Neuron (in vitro differentiated cells): ENCODE data around the gene MGAT5.

Experiments used
- H2AFZ ChIP-seq: one replicate; pipeline ENCODE4 v1.6.1; 2013; ENCODE audit warnings: low read depth, mild to moderate bottlenecking, inconsistent platforms, low read length, moderate library complexity
- H3K27me3 ChIP-seq: one replicate; pipeline ENCODE4 v1.6.1; 2013; ENCODE audit warnings: low read length; ENCODE audit not compliant: insufficient read depth
- H3K36me3 ChIP-seq: one replicate; pipeline ENCODE4 v1.6.1; 2013; ENCODE audit warnings: low read length; ENCODE audit not compliant: insufficient read depth
- H3K4me1 ChIP-seq: one replicate; pipeline ENCODE4 v1.6.1; 2013; ENCODE audit warnings: low read length; ENCODE audit not compliant: insufficient read depth
- H3K4me3 ChIP-seq: 2 replicates; pipeline ENCODE4 v1.5.1; 2013; ENCODE audit warnings: mild to moderate bottlenecking, low read length, moderate library complexity
- H3K9me3 ChIP-seq: one replicate; pipeline ENCODE4 v1.6.1; 2013; ENCODE audit warnings: low read length

The MGAT5 gene

DNA sequence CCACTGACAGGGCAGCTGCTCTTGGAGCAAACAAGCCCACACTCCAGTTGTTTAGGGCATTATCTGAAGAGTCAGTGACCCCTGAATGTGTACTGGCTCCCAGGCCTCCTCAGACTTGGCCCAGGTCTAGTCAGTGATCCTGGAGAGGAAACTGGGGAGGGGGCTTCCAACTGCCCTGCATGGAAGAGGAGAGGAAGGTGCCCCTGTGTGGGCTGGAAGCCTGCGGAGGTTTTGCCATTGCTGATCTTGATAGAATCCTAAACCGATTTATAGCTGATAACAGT lies 197.4 kb downstream of the MGAT5 start:
- Histone ChIP-seq H3K36me3 (no peaks in the 10 kb centered on the region), H3K9me3 (no peaks in the 10 kb centered on the region), H2AFZ (no peak overlapping the region), H3K4me3 (no peak overlapping the region), H3K4me1 (no peaks in the 10 kb centered on the region), H3K27me3 (no peaks in the 10 kb centered on the region)

DNA sequence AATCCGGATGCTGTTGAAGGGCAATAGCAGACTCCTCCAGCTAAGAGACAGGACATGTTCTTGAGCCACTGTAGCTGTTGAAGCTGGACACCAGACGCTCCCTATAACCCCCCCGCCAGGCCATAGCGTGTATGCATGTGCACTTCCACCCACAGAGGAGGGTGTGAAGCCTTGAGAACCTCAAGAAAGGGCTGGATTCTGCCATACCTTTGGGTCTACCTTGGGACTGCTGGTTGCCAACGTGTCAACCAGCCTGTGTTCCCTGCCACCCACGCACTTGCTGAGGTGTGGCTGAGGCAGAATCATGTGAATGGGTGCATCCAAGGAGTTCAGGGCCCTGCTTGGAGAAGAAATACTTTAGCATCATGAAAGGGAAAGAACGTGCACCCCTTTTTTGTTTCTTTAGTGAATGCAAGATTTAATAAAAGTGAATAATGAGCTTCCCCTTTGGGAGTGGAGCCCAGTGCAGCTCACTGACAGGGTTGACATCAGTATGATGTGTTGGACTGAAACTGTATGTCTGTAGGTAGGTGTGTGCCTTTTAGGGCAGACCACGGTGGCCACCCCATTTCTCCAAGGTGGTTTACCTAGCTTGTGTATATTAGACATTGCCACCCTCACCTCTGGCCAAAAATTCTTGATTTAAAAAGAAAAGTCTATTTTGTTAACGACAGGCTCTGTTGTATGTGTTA lies 198.3 kb downstream of the MGAT5 start:
- H3K9me3 ChIP-seq, result no peaks in the 10 kb centered on the region
- no peak overlapping the region for H2AFZ ChIP-seq
- no peaks in the 10 kb centered on the region for H3K36me3 ChIP-seq
- no peaks in the 10 kb centered on the region for H3K27me3 ChIP-seq
- no peaks in the 10 kb centered on the region for H3K4me1 ChIP-seq
- no peak overlapping the region for H3K4me3 ChIP-seq

DNA sequence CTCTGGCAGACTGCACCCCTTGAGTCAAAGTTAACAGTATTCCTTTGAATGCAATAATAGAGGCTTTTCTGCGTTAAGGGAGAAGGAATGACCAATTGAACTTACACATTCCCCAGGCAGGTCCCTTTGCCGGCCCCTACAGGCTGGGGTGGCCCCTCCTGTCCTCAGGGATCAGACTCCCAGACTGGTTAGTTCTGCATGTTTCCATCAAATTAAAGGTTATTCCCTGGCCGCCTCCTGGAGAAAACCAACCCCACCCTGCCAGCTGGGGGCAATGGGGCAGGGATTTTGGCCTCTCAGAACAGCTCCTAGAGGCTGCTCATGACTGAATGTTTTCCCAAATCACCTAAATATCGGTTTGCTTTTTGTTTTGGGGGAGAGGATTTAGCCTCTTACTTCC lies 199.6 kb downstream of the MGAT5 start:
- H3K4me3 ChIP-seq, result no peak overlapping the region
- H3K4me1 ChIP-seq, result no peaks in the 10 kb centered on the region
- no peaks in the 10 kb centered on the region for H3K27me3 ChIP-seq
- no peaks in the 10 kb centered on the region for H3K36me3 ChIP-seq
- H3K9me3 ChIP-seq, result no peaks in the 10 kb centered on the region
- no peak overlapping the region for H2AFZ ChIP-seq

DNA sequence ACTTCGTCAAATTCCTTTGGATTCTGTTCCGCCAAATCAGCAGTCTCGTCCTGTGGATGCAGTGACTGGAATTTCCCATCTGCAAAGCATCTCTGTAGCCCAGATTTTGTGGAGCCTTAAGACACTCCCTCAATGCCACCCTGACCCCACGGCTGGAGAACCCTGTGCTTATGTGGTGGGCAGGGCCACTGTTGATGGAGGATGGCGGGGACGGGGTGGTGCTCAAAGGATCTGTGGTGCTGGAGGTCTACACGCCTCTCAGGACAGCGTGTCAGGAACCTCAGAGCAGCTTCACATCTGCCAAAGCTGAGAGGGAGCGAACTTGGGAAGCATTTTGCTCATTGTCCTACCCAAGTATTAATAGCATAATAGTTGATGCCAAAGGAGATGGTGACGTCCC lies 200.1 kb downstream of the MGAT5 start:
- no peaks in the 10 kb centered on the region for H3K27me3 ChIP-seq
- no peak overlapping the region for H2AFZ ChIP-seq
- no peak overlapping the region for H3K4me3 ChIP-seq
- H3K4me1 ChIP-seq, result no peaks in the 10 kb centered on the region
- no peaks in the 10 kb centered on the region for H3K9me3 ChIP-seq
- H3K36me3 ChIP-seq, result no peaks in the 10 kb centered on the region

DNA sequence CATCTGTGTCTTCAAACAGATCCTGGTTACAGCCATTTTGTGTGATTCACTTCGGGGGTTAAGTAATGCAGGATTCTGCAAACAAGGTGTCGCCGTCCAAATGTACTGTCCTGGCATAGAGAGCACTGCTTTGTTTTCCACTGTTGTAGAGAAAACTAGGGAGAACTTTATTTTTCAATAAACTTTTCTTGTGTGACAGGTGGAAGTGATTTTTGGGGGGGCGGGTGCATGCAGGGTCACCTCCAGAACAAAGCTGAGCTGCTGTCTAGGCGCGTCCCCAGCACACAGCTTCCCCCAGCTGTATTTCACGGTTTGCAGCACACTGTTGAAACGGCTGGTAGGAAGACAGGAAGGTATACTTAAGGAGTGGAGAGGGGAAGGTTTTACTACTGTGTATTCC lies 200.6 kb downstream of the MGAT5 start:
- no peak overlapping the region for H3K4me3 ChIP-seq
- H3K4me1 ChIP-seq, result no peaks in the 10 kb centered on the region
- H3K36me3 ChIP-seq, result no peaks in the 10 kb centered on the region
- H2AFZ ChIP-seq, result no peak overlapping the region
- no peaks in the 10 kb centered on the region for H3K27me3 ChIP-seq
- H3K9me3 ChIP-seq, result no peaks in the 10 kb centered on the region

DNA sequence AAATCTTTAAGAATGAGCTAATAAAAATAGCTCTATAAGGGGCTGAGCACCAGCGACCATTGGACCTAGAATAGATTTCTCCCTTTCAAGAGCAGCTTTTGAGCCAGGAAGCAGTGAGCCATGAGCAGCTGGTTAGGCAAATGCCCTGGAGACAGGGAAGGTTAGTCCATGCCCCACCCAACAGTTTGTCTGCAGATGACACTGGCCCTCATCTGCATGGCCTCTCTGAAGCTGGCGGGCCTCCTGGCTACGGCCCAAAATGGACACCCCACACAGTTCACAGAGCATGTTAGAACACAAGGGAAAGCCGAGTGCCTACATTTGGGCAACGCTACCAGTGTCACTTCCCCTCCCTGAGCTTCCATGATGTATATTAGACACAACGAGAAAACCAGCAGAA lies 201.1 kb downstream of the MGAT5 start:
- Histone ChIP-seq H3K36me3 (no peaks in the 10 kb centered on the region), H2AFZ (no peak overlapping the region), H3K4me1 (no peaks in the 10 kb centered on the region), H3K9me3 (no peaks in the 10 kb centered on the region), H3K4me3 (no peak overlapping the region), H3K27me3 (no peaks in the 10 kb centered on the region)

DNA sequence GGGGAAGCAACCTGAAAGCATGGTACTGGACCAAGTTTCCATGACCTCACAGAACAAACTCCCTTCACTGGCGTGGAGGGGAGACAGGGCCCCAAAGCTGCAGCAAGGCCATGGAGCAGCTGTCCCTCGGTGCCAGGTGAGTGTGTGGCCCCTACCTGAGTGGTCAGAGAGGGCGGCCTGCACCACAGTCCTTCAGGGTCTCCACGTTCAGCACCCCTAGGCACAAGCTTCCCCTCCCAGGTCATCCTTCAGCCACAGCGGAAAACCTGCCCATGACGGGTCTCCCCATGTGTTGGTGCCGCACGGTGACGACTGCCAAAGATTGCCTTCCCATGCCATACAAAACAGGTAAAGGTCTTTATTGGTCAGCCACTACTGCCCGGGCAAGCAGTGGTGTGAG lies 201.6 kb downstream of the MGAT5 start:
- Histone ChIP-seq H3K9me3 (no peaks in the 10 kb centered on the region), H3K27me3 (no peaks in the 10 kb centered on the region), H3K4me1 (no peaks in the 10 kb centered on the region), H3K36me3 (no peaks in the 10 kb centered on the region), H2AFZ (no peak overlapping the region), H3K4me3 (no peak overlapping the region)

DNA sequence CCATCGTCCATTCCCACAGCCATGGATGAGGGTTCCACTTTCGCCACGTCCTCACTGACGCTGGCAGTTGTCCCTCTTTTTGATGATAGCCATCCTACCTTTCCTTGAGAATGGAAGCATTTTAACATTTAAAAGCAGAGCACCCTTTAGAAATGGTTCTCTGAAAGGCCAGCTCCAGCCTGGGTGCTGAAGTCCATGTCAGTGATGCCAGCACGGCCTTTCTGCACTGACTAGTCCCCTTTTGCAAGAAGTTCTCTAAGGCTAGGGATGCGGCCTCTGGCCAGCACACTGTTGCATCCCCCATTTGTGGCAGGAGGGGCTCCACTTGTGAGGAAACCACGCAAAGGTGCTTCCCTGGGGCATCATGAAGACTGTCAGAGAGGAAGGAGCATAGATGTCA lies 203.5 kb downstream of the MGAT5 start:
- no peak overlapping the region for H3K4me3 ChIP-seq
- no peaks in the 10 kb centered on the region for H3K9me3 ChIP-seq
- H3K27me3 ChIP-seq, result no peaks in the 10 kb centered on the region
- H2AFZ ChIP-seq, result no peak overlapping the region
- no peaks in the 10 kb centered on the region for H3K36me3 ChIP-seq
- H3K4me1 ChIP-seq, result no peaks in the 10 kb centered on the region

DNA sequence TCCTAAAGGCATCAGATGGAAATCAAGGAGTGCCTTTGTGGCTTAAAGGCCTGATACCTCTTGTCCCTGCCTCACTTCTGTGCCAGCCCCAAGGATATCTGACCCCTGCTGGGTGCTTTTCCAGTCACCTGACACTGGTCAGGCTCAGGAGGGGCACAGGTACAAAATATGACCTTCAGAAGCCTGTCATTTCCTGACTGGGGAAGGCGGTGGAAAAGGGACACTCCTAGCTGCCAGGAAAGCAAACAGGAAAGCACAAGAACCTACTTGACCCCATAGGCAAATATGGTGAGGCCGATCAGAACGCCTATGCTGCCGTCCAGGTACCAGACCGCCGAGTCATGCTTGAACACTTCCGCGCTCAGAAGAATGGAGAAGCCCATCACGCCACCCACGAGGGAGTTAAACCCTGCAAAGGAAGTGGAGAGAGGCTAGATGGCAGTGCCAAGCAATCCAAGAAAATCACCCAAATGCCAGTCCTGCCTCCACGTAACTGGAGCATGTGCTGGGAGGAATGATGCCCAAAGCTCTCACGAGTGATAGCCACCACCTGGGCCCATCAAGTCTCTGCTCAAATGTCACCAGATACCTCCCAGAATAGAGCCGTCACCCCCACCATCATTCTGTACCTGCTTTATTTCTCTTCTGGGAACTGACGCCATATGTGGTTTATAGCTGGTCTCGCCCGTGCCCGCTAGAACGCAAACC lies 204.0 kb downstream of the MGAT5 start:
- no peak overlapping the region for H3K4me3 ChIP-seq
- H3K27me3 ChIP-seq, result no peaks in the 10 kb centered on the region
- H2AFZ ChIP-seq, result no peak overlapping the region
- no peaks in the 10 kb centered on the region for H3K9me3 ChIP-seq
- no peaks in the 10 kb centered on the region for H3K4me1 ChIP-seq
- no peaks in the 10 kb centered on the region for H3K36me3 ChIP-seq

DNA sequence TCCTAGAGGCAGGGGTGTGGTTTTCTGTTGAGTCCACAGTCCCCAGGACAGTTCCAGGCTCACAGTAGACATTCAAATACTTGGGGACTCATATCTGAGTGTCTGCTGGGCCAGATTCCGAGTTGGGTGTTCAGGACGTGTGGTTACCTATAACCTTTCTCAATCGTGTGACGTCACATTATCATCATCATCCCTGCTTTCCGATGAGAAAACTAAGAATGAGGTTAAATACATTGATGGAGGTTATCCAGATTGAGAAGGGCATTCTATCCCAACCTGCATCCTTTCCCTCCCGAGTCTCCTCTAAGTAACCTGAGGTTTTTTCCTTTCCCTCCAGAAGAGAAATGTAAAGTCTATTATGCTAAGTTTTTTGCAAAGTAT lies 204.6 kb downstream of the MGAT5 start:
- Histone ChIP-seq H3K9me3 (no peaks in the 10 kb centered on the region), H3K4me1 (no peaks in the 10 kb centered on the region), H3K27me3 (no peaks in the 10 kb centered on the region), H2AFZ (no peak overlapping the region), H3K4me3 (no peak overlapping the region), H3K36me3 (no peaks in the 10 kb centered on the region)

DNA sequence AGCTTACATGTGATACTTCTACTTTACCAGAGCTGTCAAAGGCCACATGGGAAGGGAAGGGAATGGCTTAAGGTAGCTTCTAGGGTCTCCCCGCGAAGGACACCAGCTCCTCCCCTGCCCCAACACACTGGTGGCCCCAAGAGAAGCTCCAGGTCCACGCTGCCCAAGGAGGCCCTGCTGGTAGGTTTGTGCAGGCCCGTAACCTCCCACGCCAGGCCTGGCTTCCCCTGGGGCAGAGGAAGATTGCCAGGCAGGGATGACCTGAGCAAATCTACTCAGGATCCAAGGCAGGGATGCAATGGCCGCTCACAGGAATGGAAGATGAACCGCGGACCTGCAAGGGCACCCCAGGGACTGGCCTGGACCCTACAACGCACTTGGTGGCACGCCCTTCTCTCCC lies 205.1 kb downstream of the MGAT5 start:
- H3K4me1 ChIP-seq, result no peaks in the 10 kb centered on the region
- no peaks in the 10 kb centered on the region for H3K9me3 ChIP-seq
- no peak overlapping the region for H3K4me3 ChIP-seq
- no peaks in the 10 kb centered on the region for H3K36me3 ChIP-seq
- no peaks in the 10 kb centered on the region for H3K27me3 ChIP-seq
- no peak overlapping the region for H2AFZ ChIP-seq

DNA sequence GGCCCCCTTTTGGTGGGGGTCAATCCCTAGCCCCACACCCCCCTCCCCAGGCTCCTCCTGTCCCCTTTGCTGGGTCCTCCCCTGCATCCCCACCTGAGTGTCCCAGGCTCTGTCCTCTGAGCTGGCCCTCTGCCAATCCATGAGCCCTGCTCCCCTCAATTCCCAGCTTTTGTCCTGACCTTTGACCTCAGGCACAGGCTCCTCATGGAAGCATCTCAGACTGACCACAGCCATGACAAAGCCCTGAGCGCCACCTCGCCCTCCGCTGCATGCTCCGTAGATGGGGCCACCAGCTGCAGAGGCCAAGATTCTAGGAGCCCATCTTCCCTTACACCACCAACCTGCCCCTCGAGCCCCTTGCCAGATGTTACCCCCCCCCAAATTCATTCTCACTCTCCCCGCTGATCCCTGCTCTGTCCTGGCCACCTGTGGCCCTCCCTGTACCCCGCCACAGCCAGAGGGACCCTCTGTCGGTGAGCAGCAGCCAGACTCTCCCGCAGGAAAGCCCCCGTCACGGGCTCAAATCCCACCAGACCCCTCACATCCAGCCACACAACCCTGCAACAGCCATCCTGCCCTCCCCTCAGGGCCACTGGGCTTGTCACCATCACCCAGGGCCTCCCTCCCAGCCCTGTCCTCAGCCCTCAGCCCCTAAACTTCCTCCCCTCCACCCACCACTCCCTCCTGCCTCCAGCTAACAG lies 206.0 kb downstream of the MGAT5 start:
- no peaks in the 10 kb centered on the region for H3K36me3 ChIP-seq
- H3K9me3 ChIP-seq, result no peaks in the 10 kb centered on the region
- H3K27me3 ChIP-seq, result no peaks in the 10 kb centered on the region
- H3K4me3 ChIP-seq, result no peak overlapping the region
- H3K4me1 ChIP-seq, result no peaks in the 10 kb centered on the region
- H2AFZ ChIP-seq, result no peak overlapping the region

DNA sequence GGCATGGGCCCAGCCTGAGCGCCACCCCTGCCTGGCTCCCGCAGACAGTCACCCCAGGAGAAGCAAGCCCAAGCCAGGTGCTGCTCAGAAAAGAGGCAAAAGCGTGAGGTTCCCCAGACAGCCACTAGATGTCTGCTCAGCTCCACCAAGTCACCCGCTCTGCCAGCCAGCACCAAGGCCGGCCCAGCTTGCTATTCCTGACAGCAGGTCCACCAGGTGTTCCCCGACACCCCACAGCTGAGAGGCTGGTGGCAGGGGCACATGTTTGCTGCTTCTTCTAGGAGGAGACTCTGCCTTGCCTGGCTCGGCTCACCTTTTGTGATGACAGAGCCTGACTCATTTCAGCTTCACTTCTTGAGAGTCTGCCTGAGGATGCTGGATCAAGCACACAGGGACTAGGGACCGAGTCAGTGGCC lies 206.7 kb downstream of the MGAT5 start:
- Histone ChIP-seq H3K4me3 (no peak overlapping the region), H3K9me3 (no peaks in the 10 kb centered on the region), H3K36me3 (no peaks in the 10 kb centered on the region), H2AFZ (no peak overlapping the region), H3K4me1 (no peaks in the 10 kb centered on the region), H3K27me3 (no peaks in the 10 kb centered on the region)
